CD14-positive monocyte (primary cell): Measurements from ENCODE around the gene MACROD2. TPM values are rescaled to one million over a fixed set of nuclear protein-coding genes. Genes with fewer than 3 reads are reported as not detected.

Source experiments
- DNase-seq, 3 donors: peaks; one replicate each; pipeline ENCODE4 v3.0.0-alpha.2; 2011 to 2022
- H2AFZ ChIP-seq: 2 replicates; pipeline ENCODE4 v1.6.0; 2012; ENCODE audit warnings: mild to moderate bottlenecking, low read depth, low read length, inconsistent platforms; ENCODE audit not compliant: insufficient read depth, poor library complexity, severe bottlenecking
- H3K27ac ChIP-seq, 2 donors: 1 replicate in 1 of 2; 2 replicates in 1 of 2; pipeline ENCODE4 v1.5.1; 2012 to 2013; ENCODE audit warnings: low read length in 2 of 2, control low read depth in 1 of 2, inconsistent platforms in 1 of 2, low read depth in 1 of 2, mild to moderate bottlenecking in 1 of 2
- H3K27me3 ChIP-seq, 2 donors: one replicate each; pipeline versions ENCODE4 v1.6.0 to v1.6.1; 2011 to 2013; ENCODE audit warnings: low read length in 2 of 2; ENCODE audit not compliant: control insufficient read depth in 2 of 2, insufficient read depth in 2 of 2
- H3K36me3 ChIP-seq, 2 donors: replicated peaks in 1 of 2; 1 replicate in 1 of 2; 2 replicates in 1 of 2; pipeline versions ENCODE4 v1.5.1 to v1.6.1; 2012 to 2013; ENCODE audit warnings: low read length in 2 of 2, control low read depth in 1 of 2, inconsistent platforms in 1 of 2, mild to moderate bottlenecking in 1 of 2; ENCODE audit not compliant: insufficient read depth in 2 of 2, control insufficient read depth in 1 of 2
- H3K4me1 ChIP-seq, 2 donors: 1 replicate in 1 of 2; 2 replicates in 1 of 2; pipeline versions ENCODE4 v1.5.1 to v1.6.1; 2012 to 2013; ENCODE audit warnings: low read length in 2 of 2, control low read depth in 1 of 2, inconsistent platforms in 1 of 2, mild to moderate bottlenecking in 1 of 2, moderate library complexity in 1 of 2; ENCODE audit not compliant: insufficient read depth in 2 of 2, control insufficient read depth in 1 of 2
- H3K4me2 ChIP-seq: replicated peaks from 2 replicates; pipeline ENCODE3; 2012; ENCODE audit warnings: low read length, moderate library complexity, mild to moderate bottlenecking; ENCODE audit not compliant: poor library complexity, severe bottlenecking; ENCODE audit errors: extremely low read depth
- H3K4me3 ChIP-seq, 3 experiments: fragments of 200-600 bp in 1 of 3; sonication (generic) in 1 of 3; replicated peaks in 1 of 3; 1 replicate in 2 of 3; 2 replicates in 1 of 3; pipeline ENCODE4 v1.5.1; 2011 to 2013; ENCODE audit warnings: low read length in 3 of 3, mild to moderate bottlenecking in 3 of 3, control low read depth in 2 of 3, low read depth in 2 of 3, inconsistent platforms in 1 of 3, moderate library complexity in 1 of 3
- H3K79me2 ChIP-seq: 2 replicates; pipeline ENCODE4 v1.6.0; 2012; ENCODE audit warnings: mild to moderate bottlenecking, control low read depth, inconsistent platforms, low read length, moderate library complexity; ENCODE audit not compliant: insufficient read depth
- H3K9ac ChIP-seq: 2 replicates; pipeline ENCODE4 v1.6.0; 2017; ENCODE audit warnings: low read length, mild to moderate bottlenecking; ENCODE audit not compliant: insufficient read depth, poor library complexity, severe bottlenecking
- H3K9me3 ChIP-seq, 2 donors: replicated peaks in 1 of 2; 1 replicate in 1 of 2; 2 replicates in 1 of 2; pipeline versions ENCODE4 v1.5.1 to v1.6.1; 2012 to 2013; ENCODE audit warnings: low read length in 2 of 2, control low read depth in 1 of 2; ENCODE audit not compliant: control insufficient read depth in 1 of 2, insufficient read depth in 1 of 2
- H4K20me1 ChIP-seq: 2 replicates; pipeline ENCODE4 v1.6.0; 2012; ENCODE audit warnings: mild to moderate bottlenecking, low read length, control low read depth, moderate library complexity; ENCODE audit not compliant: insufficient read depth
- H3K27ac Mint-ChIP-seq, 7 donors: one replicate each; pipeline ENCODE4 v1.8.0; 2020; ENCODE audit warnings: mild to moderate bottlenecking in 7 of 7, mixed read lengths in 7 of 7, moderate library complexity in 6 of 7, inconsistent platforms in 2 of 7
- H3K27me3 Mint-ChIP-seq, 3 donors: one replicate each; pipeline ENCODE4 v1.8.0; 2021 to 2022; ENCODE audit warnings: low read depth in 3 of 3, mild to moderate bottlenecking in 3 of 3, mixed read lengths in 3 of 3, moderate library complexity in 3 of 3, inconsistent platforms in 1 of 3
- H3K36me3 Mint-ChIP-seq, 2 donors: one replicate each; pipeline ENCODE4 v1.8.0; 2020; ENCODE audit warnings: mixed read lengths in 2 of 2, inconsistent platforms in 1 of 2, mild to moderate bottlenecking in 1 of 2
- H3K4me1 Mint-ChIP-seq: one replicate; pipeline ENCODE4 v1.8.0; 2020; ENCODE audit warnings: mild to moderate bottlenecking, mixed read lengths
- H3K4me3 Mint-ChIP-seq, 2 donors: one replicate each; pipeline ENCODE4 v1.8.0; 2020; ENCODE audit warnings: mild to moderate bottlenecking in 2 of 2, mixed read lengths in 2 of 2, moderate library complexity in 1 of 2
- H3K9me3 Mint-ChIP-seq, 7 donors: one replicate each; pipeline ENCODE4 v1.8.0; 2020 to 2022; ENCODE audit warnings: mixed read lengths in 7 of 7, mild to moderate bottlenecking in 6 of 7, moderate library complexity in 6 of 7, inconsistent platforms in 2 of 7
- WGBS: methylation state at CpG from one replicate; pipeline ENCODE4 v1.1.5; 2013; ENCODE audit warnings: missing lambda C conversion rate; ENCODE audit not compliant: insufficient coverage; 5-methylcytosine and 5-hydroxymethylcytosine counted together
- intact Hi-C, 2 donors: fragments of 100-400 bp; cut with micrococcal nuclease; formaldehyde crosslinking; loops; one replicate each; pipeline versions ENCODE4 v1.15.0 to v1.15.1; 2023
- polyA plus RNA-seq, 3 donors: library from polyadenylated mRNA; depleted of rRNA in 1 of 3; unstranded in 2 of 3; stranded (reverse) in 1 of 3; fragments of 300-500 nt in 2 of 3; fragments of >200 nt in 1 of 3; fragmentation: Illumina TruSeq in 2 of 3; gene quantifications; 1 replicate in 2 of 3; 2 replicates in 1 of 3; pipeline ENCODE4 v1.2.3, GENCODE V29; 2012 to 2021
- TF ChIP-seq, protein P1 (sequence below): fragments of 200-600 bp; IDR thresholded peaks from one replicate; pipeline ENCODE4 v1.8.0; 2022; ENCODE audit warnings: antibody characterized with exemption, mild to moderate bottlenecking

MACROD2 gene
- polyA plus RNA-seq, 3 donors: 0.23 TPM; not detected in 2

DNA sequence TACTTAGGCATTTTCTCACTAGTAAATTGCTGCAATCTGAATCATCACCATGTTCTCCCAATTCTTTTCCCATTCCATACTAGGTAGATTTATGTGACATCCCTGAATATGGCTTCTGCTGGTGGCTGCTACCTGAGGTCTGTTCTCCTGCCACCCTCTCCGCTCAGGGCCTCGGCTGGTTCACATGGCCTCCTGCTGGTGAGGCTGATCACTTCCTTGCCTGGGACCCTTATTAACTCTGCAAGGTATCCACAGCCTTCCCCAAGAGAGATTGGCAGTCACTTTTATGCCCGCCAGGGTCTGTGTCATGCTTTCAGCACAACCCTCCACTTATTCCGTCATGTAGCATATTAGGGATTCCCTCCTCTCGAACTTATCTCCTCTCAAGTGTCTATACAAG lies 766.6 kb downstream of the MACROD2 start:
- H3K4me1 ChIP-seq: no peaks in the 10 kb centered on the region
- H3K4me2 ChIP-seq: no peak overlapping the region
- DNase-seq: no peak
- no peak overlapping the region for H3K27ac Mint-ChIP-seq
- H3K27me3 ChIP-seq: no peaks in the 10 kb centered on the region
- H3K79me2 ChIP-seq: no peaks in the 10 kb centered on the region
- no peaks in the 10 kb centered on the region for H3K9me3 ChIP-seq
- H2AFZ ChIP-seq: no peak overlapping the region
- peaks cover under 1 to 18% (median 3%) of the 10 kb centered on the region in 7 donors for H3K9me3 Mint-ChIP-seq
- H4K20me1 ChIP-seq: no peaks in the 10 kb centered on the region
- H3K4me3 ChIP-seq: no peak overlapping the region
- no peaks in the 10 kb centered on the region for H3K36me3 ChIP-seq
- H3K27ac ChIP-seq: no peak overlapping the region
- 56% methylated on average over 2 of the region's 5 CpGs for WGBS
- H3K27me3 Mint-ChIP-seq: peaks cover 0 to 3% (median 0%) of the 10 kb centered on the region in 3 donors
- TF ChIP-seq, protein P1, sequence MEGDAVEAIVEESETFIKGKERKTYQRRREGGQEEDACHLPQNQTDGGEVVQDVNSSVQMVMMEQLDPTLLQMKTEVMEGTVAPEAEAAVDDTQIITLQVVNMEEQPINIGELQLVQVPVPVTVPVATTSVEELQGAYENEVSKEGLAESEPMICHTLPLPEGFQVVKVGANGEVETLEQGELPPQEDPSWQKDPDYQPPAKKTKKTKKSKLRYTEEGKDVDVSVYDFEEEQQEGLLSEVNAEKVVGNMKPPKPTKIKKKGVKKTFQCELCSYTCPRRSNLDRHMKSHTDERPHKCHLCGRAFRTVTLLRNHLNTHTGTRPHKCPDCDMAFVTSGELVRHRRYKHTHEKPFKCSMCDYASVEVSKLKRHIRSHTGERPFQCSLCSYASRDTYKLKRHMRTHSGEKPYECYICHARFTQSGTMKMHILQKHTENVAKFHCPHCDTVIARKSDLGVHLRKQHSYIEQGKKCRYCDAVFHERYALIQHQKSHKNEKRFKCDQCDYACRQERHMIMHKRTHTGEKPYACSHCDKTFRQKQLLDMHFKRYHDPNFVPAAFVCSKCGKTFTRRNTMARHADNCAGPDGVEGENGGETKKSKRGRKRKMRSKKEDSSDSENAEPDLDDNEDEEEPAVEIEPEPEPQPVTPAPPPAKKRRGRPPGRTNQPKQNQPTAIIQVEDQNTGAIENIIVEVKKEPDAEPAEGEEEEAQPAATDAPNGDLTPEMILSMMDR: no peak
- H3K4me1 Mint-ChIP-seq: no peaks in the 10 kb centered on the region
- intact Hi-C loops: no loop called here
- H3K9ac ChIP-seq: no peak overlapping the region
- no peaks in the 10 kb centered on the region for H3K36me3 Mint-ChIP-seq
- H3K4me3 Mint-ChIP-seq: no peak overlapping the region

DNA sequence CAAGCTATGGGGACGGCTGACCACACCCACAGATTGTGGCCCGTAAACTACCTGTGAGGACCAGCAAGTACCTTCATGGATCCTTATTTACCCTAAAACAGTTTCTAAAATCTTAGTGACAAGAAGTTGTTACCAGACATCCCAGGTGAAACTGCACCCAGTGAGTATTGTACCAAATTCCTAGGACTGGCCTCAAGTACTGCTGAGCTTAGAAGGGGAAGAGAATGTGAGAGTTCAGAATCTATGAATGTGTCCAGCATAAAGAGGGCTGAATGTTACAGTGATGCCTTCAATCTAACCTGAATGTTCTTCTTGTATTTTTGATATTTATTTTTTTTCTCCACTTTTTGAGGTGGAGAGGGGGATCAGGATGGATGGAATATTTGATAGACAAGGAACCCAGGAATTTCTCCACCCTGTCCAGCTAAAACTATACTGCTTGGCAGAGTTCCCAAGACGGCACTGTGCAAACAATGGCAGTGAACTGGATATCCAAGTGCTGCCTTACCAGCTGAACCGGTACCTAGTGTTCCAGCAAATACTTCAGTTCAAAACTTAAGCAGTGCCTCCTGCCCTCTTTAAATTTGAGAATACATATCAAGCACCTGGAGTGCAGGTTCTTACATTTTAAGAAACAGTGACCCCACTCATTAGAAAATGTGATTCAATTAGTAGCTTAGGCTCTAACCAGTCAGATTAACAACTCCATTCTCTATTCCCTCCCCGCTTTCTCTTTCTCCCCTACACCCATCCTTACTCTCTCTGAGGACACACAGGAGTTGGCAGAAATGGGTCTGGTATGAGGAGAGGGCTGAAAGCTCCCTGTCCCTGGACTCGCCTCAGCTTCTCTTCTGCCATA lies 769.4 kb downstream of the MACROD2 start:
- Histone ChIP-seq H3K4me1 (no peaks in the 10 kb centered on the region), H3K9ac (no peak overlapping the region), H2AFZ (no peak overlapping the region), H3K79me2 (no peaks in the 10 kb centered on the region), H3K27ac (no peak overlapping the region), H3K27me3 (no peaks in the 10 kb centered on the region), H3K4me2 (no peak overlapping the region), H3K4me3 (no peak overlapping the region), H4K20me1 (no peaks in the 10 kb centered on the region), H3K36me3 (no peaks in the 10 kb centered on the region), H3K9me3 (peaks cover 5 to 8% of the 10 kb centered on the region in 2 donors)
- Mint-ChIP-seq H3K4me3 (no peak overlapping the region), H3K27ac (no peak overlapping the region), H3K27me3 (peaks cover 0 to 3% (median 0%) of the 10 kb centered on the region in 3 donors), H3K9me3 (peaks cover 2 to 18% (median 9%) of the 10 kb centered on the region in 7 donors), H3K36me3 (no peaks in the 10 kb centered on the region), H3K4me1 (no peaks in the 10 kb centered on the region)
- TF ChIP-seq, protein P1: no peak
- DNase-seq: no peak
- 79% methylated on average over 2 of the region's 6 CpGs for WGBS
- intact Hi-C loops: no loop called here
